Measurements from ENCODE around the gene CTSC.
"Not testable (repeated sequence)": the region's sequence is repeated elsewhere in the genome, so short reads cannot be mapped to it uniquely, and the experiment has no call there.

Gene CTSC

GRCh38 chr11:88329563-88330250 is 7.8 kb downstream of the CTSC start:
- DNase-seq (ENCODE audit: low read depth), result no peak
- no peak for TF ChIP-seq MAX (IDR thresholded peaks at IDR 0.05; ENCODE audit: low read depth, low read length)
- TF ChIP-seq POLR2A (IDR thresholded peaks at IDR 0.05; ENCODE audit: extremely low read depth, insufficient read length), result no peak
- no peak for TF ChIP-seq CTCF (IDR thresholded peaks at IDR 0.05; ENCODE audit: low read depth, low read length)
- no peak for TF ChIP-seq MYC (IDR thresholded peaks at IDR 0.05; ENCODE audit: low read depth, low read length)
- no peak overlapping the region for H3K4me3 ChIP-seq (ENCODE audit: low read depth, low read length)

GRCh38 chr11:88327462-88328143 is 9.9 kb downstream of the CTSC start:
- H3K4me3 ChIP-seq (ENCODE audit: low read depth, low read length), result no peak overlapping the region
- TF ChIP-seq POLR2A (IDR thresholded peaks at IDR 0.05; ENCODE audit: extremely low read depth, insufficient read length), result no peak
- no peak for TF ChIP-seq CTCF (IDR thresholded peaks at IDR 0.05; ENCODE audit: low read depth, low read length)
- no peak for TF ChIP-seq MAX (IDR thresholded peaks at IDR 0.05; ENCODE audit: low read depth, low read length)
- no peak for TF ChIP-seq MYC (IDR thresholded peaks at IDR 0.05; ENCODE audit: low read depth, low read length)
- no peak for DNase-seq (ENCODE audit: low read depth)

- DNase-seq (ENCODE audit: low read depth), result no peak
- H3K4me3 ChIP-seq (ENCODE audit: low read depth, low read length), result no peak overlapping the region
- TF ChIP-seq MAX (IDR thresholded peaks at IDR 0.05; ENCODE audit: low read depth, low read length) (no peak), CTCF (IDR thresholded peaks at IDR 0.05; ENCODE audit: low read depth, low read length) (no peak), MYC (IDR thresholded peaks at IDR 0.05; ENCODE audit: low read depth, low read length) (no peak), POLR2A (IDR thresholded peaks at IDR 0.05; ENCODE audit: extremely low read depth, insufficient read length) (no peak)
Observed at GRCh38 chr11:88327061-88327460, 10.5 kb downstream of the CTSC start.

GRCh38 chr11:88326099-88326498 is 11.4 kb downstream of the CTSC start:
- TF ChIP-seq POLR2A (IDR thresholded peaks at IDR 0.05; ENCODE audit: extremely low read depth, insufficient read length), result no peak
- no peak for TF ChIP-seq MAX (IDR thresholded peaks at IDR 0.05; ENCODE audit: low read depth, low read length)
- no peak for TF ChIP-seq CTCF (IDR thresholded peaks at IDR 0.05; ENCODE audit: low read depth, low read length)
- TF ChIP-seq MYC (IDR thresholded peaks at IDR 0.05; ENCODE audit: low read depth, low read length), result no peak
- DNase-seq (ENCODE audit: low read depth), result no peak
- H3K4me3 ChIP-seq (ENCODE audit: low read depth, low read length), result no peak overlapping the region

- H3K4me3 ChIP-seq (ENCODE audit: low read depth, low read length), result no peak overlapping the region
- TF ChIP-seq MYC (IDR thresholded peaks at IDR 0.05; ENCODE audit: low read depth, low read length), result no peak
- TF ChIP-seq CTCF (IDR thresholded peaks at IDR 0.05; ENCODE audit: low read depth, low read length), result no peak
- TF ChIP-seq POLR2A (IDR thresholded peaks at IDR 0.05; ENCODE audit: extremely low read depth, insufficient read length), result no peak
- TF ChIP-seq MAX (IDR thresholded peaks at IDR 0.05; ENCODE audit: low read depth, low read length), result no peak
- DNase-seq (ENCODE audit: low read depth), result no peak
Observed at GRCh38 chr11:88324562-88325345, 12.8 kb downstream of the CTSC start.

- not testable (repeated sequence) for DNase-seq (ENCODE audit: low read depth); H3K4me3 ChIP-seq (ENCODE audit: low read depth, low read length)
Observed at GRCh38 chr11:88322881-88323280, 14.7 kb downstream of the CTSC start.

- not testable (repeated sequence) for DNase-seq (ENCODE audit: low read depth); H3K4me3 ChIP-seq (ENCODE audit: low read depth, low read length)
Observed at GRCh38 chr11:88321412-88321811, 16.1 kb downstream of the CTSC start.
